Thoracic aorta (tissue), 2 donors: ENCODE measurements around the gene SLC35E2B. TPM values are rescaled to one million over a fixed set of nuclear protein-coding genes. Genes with fewer than 3 reads are reported as not detected.
A peak's percentile ranks its signal among the peaks of the same experiment; 100 is the strongest.
"Not testable (repeated sequence)": the region's sequence is repeated elsewhere in the genome, so short reads cannot be mapped to it uniquely, and the experiment has no call there.

Source experiments
- ATAC-seq: fragments of 150-250 bp; one replicate; pipeline ENCODE4 v1.8.0; 2017; ENCODE audit warnings: low read depth; ENCODE audit not compliant: insufficient number of reproducible peaks, low FRiP score
- DNase-seq: peaks from one replicate; pipeline ENCODE4 v3.0.0-alpha.2; 2020; ENCODE audit warnings: low spot score
- H3K27ac ChIP-seq, 2 donors: fragments of 200-600 bp; sonication (generic); 1 replicate in 1 of 2; 2 replicates in 1 of 2; pipeline ENCODE4 v1.5.1; 2016; ENCODE audit warnings: mild to moderate bottlenecking in 2 of 2, moderate library complexity in 2 of 2
- H3K27me3 ChIP-seq: fragments of 200-600 bp; sonication (generic); replicated peaks from 2 replicates; pipeline ENCODE4 v1.6.0; 2016; ENCODE audit warnings: mild to moderate bottlenecking; ENCODE audit not compliant: insufficient read depth
- H3K36me3 ChIP-seq: fragments of 200-600 bp; sonication (generic); one replicate; pipeline ENCODE4 v1.5.1; 2016
- H3K4me1 ChIP-seq, 2 donors: fragments of 200-600 bp; sonication (generic); 1 replicate in 1 of 2; 2 replicates in 1 of 2; pipeline versions ENCODE4 v1.5.1 to v1.6.0; 2016; ENCODE audit warnings: low read depth in 2 of 2, mild to moderate bottlenecking in 1 of 2; ENCODE audit not compliant: control insufficient read depth in 1 of 2
- H3K4me3 ChIP-seq: fragments of 200-600 bp; sonication (generic); 2 replicates; pipeline ENCODE4 v1.5.1; 2016; ENCODE audit warnings: mild to moderate bottlenecking
- H3K9me3 ChIP-seq: fragments of 200-600 bp; sonication (generic); 2 replicates; pipeline ENCODE4 v1.5.1; 2016
- total RNA-seq, 2 donors: library from RNA; depleted of rRNA; stranded (reverse); fragments of >200 nt; gene quantifications; one replicate each; pipeline versions ENCODE4 v1.1.0 to v1.2.3, GENCODE V29; 2016
- TF ChIP-seq, protein P1 (sequence below): fragments of 200-600 bp; sonication (generic); IDR thresholded peaks from one replicate; pipeline ENCODE4 v1.5.1; 2019; ENCODE audit warnings: antibody characterized with exemption

The SLC35E2B gene
- total RNA-seq, 2 donors from 2014 or later: 37.2 to 48.3 TPM

- DNase-seq (no peak), ATAC-seq (no peak)
- no peaks in the 10 kb centered on the region for H3K9me3 ChIP-seq
- TF ChIP-seq, protein P1, sequence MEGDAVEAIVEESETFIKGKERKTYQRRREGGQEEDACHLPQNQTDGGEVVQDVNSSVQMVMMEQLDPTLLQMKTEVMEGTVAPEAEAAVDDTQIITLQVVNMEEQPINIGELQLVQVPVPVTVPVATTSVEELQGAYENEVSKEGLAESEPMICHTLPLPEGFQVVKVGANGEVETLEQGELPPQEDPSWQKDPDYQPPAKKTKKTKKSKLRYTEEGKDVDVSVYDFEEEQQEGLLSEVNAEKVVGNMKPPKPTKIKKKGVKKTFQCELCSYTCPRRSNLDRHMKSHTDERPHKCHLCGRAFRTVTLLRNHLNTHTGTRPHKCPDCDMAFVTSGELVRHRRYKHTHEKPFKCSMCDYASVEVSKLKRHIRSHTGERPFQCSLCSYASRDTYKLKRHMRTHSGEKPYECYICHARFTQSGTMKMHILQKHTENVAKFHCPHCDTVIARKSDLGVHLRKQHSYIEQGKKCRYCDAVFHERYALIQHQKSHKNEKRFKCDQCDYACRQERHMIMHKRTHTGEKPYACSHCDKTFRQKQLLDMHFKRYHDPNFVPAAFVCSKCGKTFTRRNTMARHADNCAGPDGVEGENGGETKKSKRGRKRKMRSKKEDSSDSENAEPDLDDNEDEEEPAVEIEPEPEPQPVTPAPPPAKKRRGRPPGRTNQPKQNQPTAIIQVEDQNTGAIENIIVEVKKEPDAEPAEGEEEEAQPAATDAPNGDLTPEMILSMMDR: no peak
- peaks cover 3% of the 10 kb centered on the region for H3K36me3 ChIP-seq
- H3K4me1 ChIP-seq: no peaks in the 10 kb centered on the region
- no peaks in the 10 kb centered on the region for H3K27me3 ChIP-seq
- no peak overlapping the region for H3K4me3 ChIP-seq
- no peak overlapping the region for H3K27ac ChIP-seq
Measured at GRCh38 chr1:1703796-1704195, 11.2 kb upstream of the SLC35E2B start.

- not testable (repeated sequence) for H3K27ac ChIP-seq, H3K4me1 ChIP-seq, H3K36me3 ChIP-seq, H3K4me3 ChIP-seq, ATAC-seq, H3K9me3 ChIP-seq, DNase-seq, H3K27me3 ChIP-seq
Measured at GRCh38 chr1:1702506-1702905, 9.9 kb upstream of the SLC35E2B start.

GRCh38 chr1:1700557-1700956 lies 8.0 kb upstream of the SLC35E2B start:
- not testable (repeated sequence) for H3K27ac ChIP-seq, H3K9me3 ChIP-seq, H3K4me1 ChIP-seq, H3K27me3 ChIP-seq, DNase-seq, H3K4me3 ChIP-seq, H3K36me3 ChIP-seq, ATAC-seq

DNA sequence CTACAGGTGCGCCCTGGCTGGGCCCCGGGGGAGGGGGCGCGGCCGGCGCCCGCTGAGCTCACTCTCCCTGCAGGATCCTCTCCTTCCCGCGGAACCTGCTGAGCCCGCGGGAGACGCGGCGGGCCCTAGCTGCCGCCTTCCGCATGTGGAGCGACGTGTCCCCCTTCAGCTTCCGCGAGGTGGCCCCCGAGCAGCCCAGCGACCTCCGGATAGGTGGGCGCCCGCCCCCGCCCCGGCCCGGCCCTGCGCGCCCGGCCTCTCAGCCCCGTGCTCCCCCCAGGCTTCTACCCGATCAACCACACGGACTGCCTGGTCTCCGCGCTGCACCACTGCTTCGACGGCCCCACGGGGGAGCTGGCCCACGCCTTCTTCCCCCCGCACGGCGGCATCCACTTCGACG lies 7.5 kb upstream of the SLC35E2B start:
- not testable (repeated sequence) for DNase-seq, H3K27ac ChIP-seq, H3K27me3 ChIP-seq, ATAC-seq, H3K9me3 ChIP-seq, H3K4me1 ChIP-seq, H3K4me3 ChIP-seq, H3K36me3 ChIP-seq

GRCh38 chr1:1699061-1699460 lies 6.5 kb upstream of the SLC35E2B start:
- H3K4me3 ChIP-seq, H3K36me3 ChIP-seq, ATAC-seq, H3K9me3 ChIP-seq, DNase-seq, H3K27me3 ChIP-seq, H3K27ac ChIP-seq, H3K4me1 ChIP-seq: not testable (repeated sequence)

- not testable (repeated sequence) for H3K27me3 ChIP-seq, H3K36me3 ChIP-seq, H3K9me3 ChIP-seq, DNase-seq, H3K4me1 ChIP-seq, H3K4me3 ChIP-seq, H3K27ac ChIP-seq, ATAC-seq
Measured at GRCh38 chr1:1697358-1698183, 5.0 kb upstream of the SLC35E2B start.

- not testable (repeated sequence) for H3K4me1 ChIP-seq, ATAC-seq, H3K27ac ChIP-seq, H3K4me3 ChIP-seq, DNase-seq, H3K27me3 ChIP-seq, H3K36me3 ChIP-seq, H3K9me3 ChIP-seq
Measured at GRCh38 chr1:1696431-1697357, 4.1 kb upstream of the SLC35E2B start.

DNA sequence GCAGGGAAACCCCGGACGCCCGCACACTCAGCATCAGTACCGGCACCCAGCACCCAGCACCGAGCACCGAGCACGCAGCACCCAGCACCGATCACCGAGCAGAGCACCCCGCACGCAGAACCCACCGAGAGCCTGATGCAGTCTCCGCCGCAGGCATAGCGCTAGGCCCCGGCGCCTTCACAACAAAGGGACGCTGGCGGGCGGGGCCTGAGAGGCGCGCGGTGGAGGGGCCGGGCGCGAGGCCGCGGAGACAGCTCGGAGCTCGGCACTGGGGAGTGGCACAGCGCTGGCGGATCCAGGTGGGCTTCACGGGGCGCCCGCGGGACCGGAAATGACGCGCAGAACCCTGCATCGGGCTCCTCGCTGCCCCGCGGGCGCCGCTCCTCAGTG lies 276 bp downstream of the SLC35E2B start:
- not testable (repeated sequence) for H3K4me1 ChIP-seq, DNase-seq, H3K27me3 ChIP-seq, H3K9me3 ChIP-seq, H3K36me3 ChIP-seq
- ATAC-seq: peak; percentile 25
- Histone ChIP-seq H3K4me3 (peak overlapping the region; percentile 82), H3K27ac (peak overlapping the region; percentile 86 to 90)

- not testable (repeated sequence) for H3K36me3 ChIP-seq, H3K9me3 ChIP-seq, H3K4me1 ChIP-seq, H3K27me3 ChIP-seq, H3K4me3 ChIP-seq, ATAC-seq, DNase-seq, H3K27ac ChIP-seq
Measured at GRCh38 chr1:1691443-1691842, 1.2 kb downstream of the SLC35E2B start.

DNA sequence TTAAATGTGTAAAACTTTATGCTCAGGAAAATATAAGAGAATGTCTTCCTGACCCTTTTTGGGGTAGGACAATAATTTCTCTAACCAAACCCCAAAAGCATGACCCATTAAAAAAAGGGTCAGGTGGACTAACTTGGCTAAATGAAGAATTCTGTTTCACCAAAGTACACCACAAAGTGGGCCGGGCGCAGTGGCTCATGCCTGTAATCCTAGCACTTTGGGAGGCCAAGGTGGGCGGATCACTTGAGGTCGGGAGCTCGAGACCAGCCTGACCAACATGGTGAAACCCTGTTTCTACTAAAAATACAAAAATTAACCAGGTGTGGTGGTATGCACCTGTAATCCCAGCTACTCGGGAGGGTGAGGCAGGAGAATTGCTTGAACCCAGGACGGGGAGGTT lies 3.1 kb downstream of the SLC35E2B start:
- H3K27ac ChIP-seq, H3K36me3 ChIP-seq, H3K4me3 ChIP-seq, DNase-seq, ATAC-seq, H3K9me3 ChIP-seq, H3K27me3 ChIP-seq: not testable (repeated sequence)
- peaks cover 5 to 18% of the 10 kb centered on the region in 2 donors for H3K4me1 ChIP-seq
